HEK293 (cell line): ENCODE data around the gene GABRA6.

Experiments
- CTCF ChIP-seq: fragments of 450-650 bp; formaldehyde crosslinking; IDR thresholded peaks from 2 replicates; pipeline ENCODE4 v1.5.1; 2016; ENCODE audit warnings: missing biosample characterization, missing genetic modification characterization
- HOXC10 ChIP-seq: sonication (generic); formaldehyde crosslinking; IDR thresholded peaks from 2 replicates; pipeline ENCODE4 v1.8.1; 2023; ENCODE audit warnings: mild to moderate bottlenecking, missing genetic modification reagents
- INSM2 ChIP-seq: fragments of 450-650 bp; formaldehyde crosslinking; IDR thresholded peaks from 2 replicates; pipeline ENCODE4 v1.5.1; 2016; ENCODE audit warnings: missing biosample characterization, missing genetic modification characterization
- REST ChIP-seq: fragments of 450-650 bp; formaldehyde crosslinking; IDR thresholded peaks from 2 replicates; pipeline ENCODE4 v1.5.1; 2016; ENCODE audit warnings: missing biosample characterization, missing genetic modification characterization
- SCRT2 ChIP-seq: fragments of 450-650 bp; formaldehyde crosslinking; IDR thresholded peaks from 2 replicates; pipeline ENCODE4 v1.5.1; 2016; ENCODE audit warnings: missing biosample characterization, missing genetic modification characterization
- SP2 ChIP-seq: fragments of 450-650 bp; formaldehyde crosslinking; IDR thresholded peaks from 2 replicates; pipeline ENCODE4 v1.5.1; 2016; ENCODE audit warnings: missing biosample characterization, missing genetic modification characterization
- YY1 ChIP-seq: fragments of 450-650 bp; formaldehyde crosslinking; IDR thresholded peaks from 2 replicates; pipeline ENCODE4 v1.5.1; 2018; ENCODE audit warnings: missing biosample characterization, missing genetic modification characterization
- ZNF624 ChIP-seq: fragments of 450-650 bp; formaldehyde crosslinking; IDR thresholded peaks from 2 replicates; pipeline ENCODE4 v1.5.1; 2017; ENCODE audit warnings: missing biosample characterization, missing genetic modification characterization
- ZNF626 ChIP-seq: fragments of 450-650 bp; sonication (Bioruptor Pico); formaldehyde crosslinking; IDR thresholded peaks from 2 replicates; pipeline ENCODE4 v1.5.1; 2018; ENCODE audit warnings: missing biosample characterization, missing genetic modification characterization, inconsistent platforms
- TF ChIP-seq, protein P1 (sequence below): fragments of 450-650 bp; formaldehyde crosslinking; IDR thresholded peaks from 2 replicates; pipeline ENCODE4 v1.5.1; 2017; ENCODE audit warnings: missing biosample characterization, missing genetic modification characterization

DNA sequence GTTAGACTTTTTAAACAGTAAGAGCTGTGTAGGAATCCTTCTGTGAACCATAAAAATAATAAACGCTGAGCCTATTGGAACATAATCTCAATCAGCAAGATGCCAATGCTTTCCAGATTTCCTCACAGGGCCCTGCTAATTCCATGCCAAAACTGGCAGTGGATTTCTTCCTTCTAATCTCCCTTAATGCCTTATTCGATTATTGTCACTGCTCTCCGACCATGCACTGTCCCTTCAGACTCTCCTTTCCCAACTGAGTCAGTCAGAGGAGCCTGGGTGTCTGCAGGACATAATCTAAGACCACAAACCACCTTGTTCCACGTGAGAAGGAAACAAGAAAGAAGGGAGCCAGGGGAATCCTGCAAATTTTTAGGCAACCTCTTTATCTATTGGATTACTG, at the start of gene GABRA6:
- TF ChIP-seq HOXC10 (CRISPR knock-in tag) (no peak), ZNF626 (tag by site-specific recombination) (no peak), CTCF (tag by site-specific recombination) (no peak), YY1 (tag by site-specific recombination) (no peak), SCRT2 (tag by site-specific recombination) (no peak), SP2 (tag by site-specific recombination) (no peak), ZNF624 (tag by site-specific recombination) (no peak), INSM2 (tag by site-specific recombination) (no peak), REST (tag by site-specific recombination) (no peak)
- TF ChIP-seq, protein P1, sequence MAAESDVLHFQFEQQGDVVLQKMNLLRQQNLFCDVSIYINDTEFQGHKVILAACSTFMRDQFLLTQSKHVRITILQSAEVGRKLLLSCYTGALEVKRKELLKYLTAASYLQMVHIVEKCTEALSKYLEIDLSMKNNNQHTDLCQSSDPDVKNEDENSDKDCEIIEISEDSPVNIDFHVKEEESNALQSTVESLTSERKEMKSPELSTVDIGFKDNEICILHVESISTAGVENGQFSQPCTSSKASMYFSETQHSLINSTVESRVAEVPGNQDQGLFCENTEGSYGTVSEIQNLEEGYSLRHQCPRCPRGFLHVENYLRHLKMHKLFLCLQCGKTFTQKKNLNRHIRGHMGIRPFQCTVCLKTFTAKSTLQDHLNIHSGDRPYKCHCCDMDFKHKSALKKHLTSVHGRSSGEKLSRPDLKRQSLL (tag by site-specific recombination), result no peak
